ENCODE data around the gene MTIF3.

DNA sequence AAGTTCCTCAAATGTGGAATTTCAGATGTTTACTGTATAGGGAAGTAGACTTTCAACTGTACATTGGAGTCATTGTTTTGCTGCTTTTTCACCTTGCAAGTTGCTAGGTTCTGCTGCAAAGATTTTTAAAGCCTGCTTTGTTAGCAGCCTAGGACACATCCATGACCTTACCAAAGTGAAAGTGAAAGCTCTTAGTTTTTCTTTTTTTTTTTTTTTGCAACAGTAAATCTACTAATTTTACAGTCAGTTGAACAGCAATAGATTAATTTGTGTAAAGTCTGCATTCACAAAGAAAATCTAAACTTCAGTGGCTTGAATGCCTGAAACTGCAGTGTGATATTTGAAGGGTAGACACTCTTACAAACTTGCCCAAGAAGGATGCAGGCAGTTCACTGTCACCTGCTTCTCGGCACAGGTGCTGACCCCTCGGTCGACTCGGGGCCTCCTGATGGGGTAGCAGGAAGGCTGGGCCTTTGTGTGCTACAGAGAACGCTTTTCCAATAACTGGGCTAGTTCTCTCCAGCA is 5.0 kb upstream of the MTIF3 start:
- TF ChIP-seq, protein P1, sequence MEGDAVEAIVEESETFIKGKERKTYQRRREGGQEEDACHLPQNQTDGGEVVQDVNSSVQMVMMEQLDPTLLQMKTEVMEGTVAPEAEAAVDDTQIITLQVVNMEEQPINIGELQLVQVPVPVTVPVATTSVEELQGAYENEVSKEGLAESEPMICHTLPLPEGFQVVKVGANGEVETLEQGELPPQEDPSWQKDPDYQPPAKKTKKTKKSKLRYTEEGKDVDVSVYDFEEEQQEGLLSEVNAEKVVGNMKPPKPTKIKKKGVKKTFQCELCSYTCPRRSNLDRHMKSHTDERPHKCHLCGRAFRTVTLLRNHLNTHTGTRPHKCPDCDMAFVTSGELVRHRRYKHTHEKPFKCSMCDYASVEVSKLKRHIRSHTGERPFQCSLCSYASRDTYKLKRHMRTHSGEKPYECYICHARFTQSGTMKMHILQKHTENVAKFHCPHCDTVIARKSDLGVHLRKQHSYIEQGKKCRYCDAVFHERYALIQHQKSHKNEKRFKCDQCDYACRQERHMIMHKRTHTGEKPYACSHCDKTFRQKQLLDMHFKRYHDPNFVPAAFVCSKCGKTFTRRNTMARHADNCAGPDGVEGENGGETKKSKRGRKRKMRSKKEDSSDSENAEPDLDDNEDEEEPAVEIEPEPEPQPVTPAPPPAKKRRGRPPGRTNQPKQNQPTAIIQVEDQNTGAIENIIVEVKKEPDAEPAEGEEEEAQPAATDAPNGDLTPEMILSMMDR (IDR thresholded peaks at IDR 0.05; ENCODE audit: borderline replicate concordance, extremely low read depth, low read length, poor library complexity, severe bottlenecking): no peak
- no peak for TF ChIP-seq EZH2 (IDR thresholded peaks at IDR 0.05; ENCODE audit: borderline replicate concordance, low read depth, low read length, severe bottlenecking)
